Measurements from ENCODE around the gene OCA2.

The OCA2 gene

DNA sequence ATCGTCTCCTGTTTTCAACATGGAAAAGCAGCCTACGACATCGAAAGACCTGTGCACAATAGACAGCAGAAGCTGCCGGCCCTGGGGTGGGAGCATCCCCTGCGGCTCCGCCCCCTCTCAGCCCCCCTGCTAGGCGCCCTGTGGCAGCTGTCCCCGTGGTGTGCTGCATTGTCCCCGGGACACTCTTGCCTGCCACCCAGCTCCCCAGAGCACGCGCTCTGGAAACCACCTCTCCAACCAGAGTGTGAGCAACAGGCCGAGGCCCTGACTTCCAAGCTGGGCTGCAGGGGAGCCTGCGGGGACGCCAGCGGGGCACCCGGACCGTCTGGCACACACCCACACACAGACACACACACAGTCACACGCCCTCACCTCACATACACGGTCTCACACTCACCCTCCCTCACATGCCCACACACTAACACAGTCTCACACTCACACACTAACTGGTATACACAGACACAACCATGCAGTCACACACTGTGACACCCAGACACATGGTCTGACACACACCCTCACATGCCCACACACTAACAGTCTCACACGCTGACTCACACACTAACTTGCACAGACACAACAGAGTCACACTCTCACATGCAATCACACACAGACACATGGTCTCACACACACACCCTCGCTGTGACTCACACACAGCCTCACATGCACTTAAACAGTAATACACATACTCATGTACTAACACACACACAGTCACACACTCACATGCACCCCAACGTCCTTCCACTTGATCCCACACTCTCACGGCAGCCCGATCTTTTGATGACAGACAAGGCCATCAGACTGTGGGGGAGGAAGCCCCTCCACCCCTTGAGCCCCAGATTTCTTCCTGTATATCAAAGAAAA is 94.7 kb downstream of the OCA2 start:
- DNase-seq (ENCODE audit: low read depth in 1 of 2, low spot score in 1 of 2), result no peak

DNA sequence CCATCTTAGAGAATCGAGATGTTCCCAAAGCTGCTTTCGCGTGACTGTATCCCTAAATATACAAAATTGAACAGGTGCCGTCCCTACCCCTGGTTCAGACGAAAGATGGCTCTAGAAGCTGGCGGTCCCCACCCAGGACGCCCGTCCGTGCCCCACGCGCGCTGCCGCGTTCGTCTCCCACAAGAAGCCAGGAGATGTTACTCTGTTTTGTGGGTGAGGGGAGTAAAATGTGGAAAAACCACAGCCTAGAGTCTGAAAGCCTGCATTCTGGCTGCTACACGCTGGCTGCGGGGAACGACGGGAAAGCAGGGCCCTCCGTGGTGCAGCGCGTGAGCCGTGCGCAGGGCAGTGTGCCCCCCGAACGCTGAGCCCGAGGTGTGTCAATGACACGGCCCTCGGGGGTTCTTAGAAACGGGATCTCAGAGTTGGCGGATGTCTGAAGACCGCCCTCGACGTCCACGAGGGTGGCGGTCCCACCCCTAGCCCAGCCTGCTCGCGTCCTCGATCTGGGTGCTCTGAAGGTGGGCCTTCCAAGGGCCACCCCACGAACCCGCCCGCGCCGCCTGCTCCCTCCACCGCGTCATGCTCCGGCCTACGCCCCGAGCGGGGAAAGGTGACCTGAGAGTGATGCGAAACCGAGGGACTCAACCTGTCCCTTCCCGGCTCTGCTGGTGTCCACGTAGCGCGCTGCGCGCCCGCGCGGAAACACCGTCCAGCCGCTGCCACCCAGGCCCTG is 95.6 kb downstream of the OCA2 start:
- DNase-seq (ENCODE audit: low read depth in 1 of 2, low spot score in 1 of 2), result no peak

DNA sequence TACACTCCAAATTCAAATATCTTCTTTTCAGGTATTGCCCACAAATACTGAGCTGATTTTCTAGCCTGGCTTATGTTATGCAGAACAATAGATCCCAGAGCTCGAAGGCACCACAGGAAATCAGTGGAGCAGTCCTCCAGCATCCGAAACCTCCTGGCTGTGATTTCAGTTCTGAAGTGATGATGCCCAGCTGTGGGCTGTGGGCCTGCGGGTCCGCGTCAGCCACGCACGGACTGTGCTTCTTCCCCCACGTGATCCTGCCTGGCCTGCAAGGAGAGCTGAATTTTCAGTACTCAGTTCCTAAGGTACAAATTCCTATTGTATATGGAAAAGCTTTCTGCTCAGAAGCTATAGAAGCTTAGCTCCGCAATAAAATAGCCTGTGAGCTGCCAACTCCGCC is 96.2 kb downstream of the OCA2 start:
- DNase-seq (ENCODE audit: low read depth in 1 of 2, low spot score in 1 of 2), result no peak

DNA sequence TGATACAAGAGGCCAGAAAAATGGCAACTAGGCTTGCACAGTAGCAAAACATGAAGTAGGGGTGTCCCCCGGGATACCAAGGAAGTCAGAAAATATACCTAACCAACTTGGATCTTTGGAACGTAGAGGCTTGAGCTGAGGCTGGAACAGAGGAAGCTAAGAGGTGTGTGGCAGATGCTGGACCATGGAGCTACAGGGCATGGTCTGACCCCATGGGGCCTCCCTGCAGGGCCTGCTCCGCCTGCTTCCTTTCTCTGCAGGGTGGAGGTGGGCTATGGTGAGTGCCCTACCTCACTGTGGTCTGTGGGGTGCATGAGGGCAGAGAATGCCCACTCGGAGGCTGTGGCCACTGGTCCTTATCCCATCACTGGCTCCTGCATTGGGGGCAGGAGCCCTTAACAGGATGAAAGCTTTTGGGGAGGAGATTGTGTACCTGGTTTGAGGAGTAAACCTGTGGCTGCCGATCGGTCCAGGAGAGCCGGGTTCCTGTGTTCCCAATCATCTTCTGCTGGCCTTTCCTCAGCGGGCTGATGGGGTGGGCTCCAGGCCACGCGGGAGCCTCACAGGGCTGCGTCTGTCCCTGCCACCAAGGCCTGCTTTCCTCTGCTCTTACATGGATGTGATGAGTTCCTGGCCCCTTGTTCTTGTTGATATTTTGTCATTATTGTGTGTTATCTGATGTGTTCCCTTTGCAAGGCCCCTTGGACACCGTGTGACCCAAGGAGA is 96.8 kb downstream of the OCA2 start:
- DNase-seq (ENCODE audit: low read depth in 1 of 2, low spot score in 1 of 2), result no peak

DNA sequence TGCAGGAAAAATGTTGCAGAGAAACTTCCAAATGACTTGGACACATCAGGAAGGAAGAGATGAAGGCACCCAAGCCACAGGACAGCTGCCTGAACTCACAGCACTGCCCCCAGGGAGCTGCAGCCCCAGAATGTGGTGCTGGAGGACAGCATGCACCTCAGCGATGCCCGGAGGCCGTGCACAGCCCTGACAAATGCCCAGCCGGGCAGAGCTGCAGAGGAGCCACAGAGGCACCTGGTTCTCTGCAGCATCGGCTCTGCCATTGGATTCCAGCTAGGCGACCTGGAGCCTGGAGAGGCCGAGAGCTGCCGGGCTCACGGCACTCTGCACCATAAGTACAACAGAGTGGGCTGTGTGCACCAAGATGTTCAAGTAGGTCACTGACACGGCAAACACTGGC is 97.5 kb downstream of the OCA2 start:
- no peak for DNase-seq (ENCODE audit: low read depth in 1 of 2, low spot score in 1 of 2)

DNA sequence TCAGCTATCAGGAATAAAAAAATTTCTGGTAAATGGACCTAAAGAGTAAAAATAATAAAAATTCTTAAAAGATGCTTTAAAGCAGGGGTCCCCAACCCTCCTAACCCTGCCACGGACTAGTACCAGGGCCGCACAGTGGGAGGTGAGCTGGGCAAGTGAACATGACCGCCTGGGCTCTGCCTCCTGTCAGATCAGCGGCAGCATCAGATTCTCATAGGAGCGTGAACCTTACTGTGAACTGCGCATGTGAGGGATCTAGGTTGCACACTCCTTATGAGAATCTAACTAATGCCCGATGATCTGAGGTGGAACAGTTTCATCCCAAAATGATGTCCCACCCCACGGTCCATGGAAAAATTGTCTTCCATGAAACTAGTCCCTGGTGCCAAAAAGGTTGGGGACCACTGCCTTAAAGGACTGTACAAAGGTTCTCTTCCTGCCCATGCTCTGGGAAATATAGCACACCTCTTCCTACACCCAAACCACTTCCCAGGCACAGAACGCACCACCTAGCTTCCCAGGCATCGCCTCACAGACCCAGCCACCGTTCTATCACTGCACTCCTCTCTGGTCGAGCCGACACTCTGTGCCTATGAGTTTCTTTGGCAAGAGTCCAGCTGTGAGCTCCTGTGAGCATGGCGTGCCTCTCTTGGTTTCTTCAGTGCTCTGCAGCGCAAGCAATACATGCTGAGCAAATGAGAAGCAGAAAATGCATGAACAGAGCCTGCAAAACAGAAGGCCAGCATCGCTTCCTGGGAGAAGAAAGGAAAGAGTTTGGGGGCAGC is 104.9 kb downstream of the OCA2 start:
- DNase-seq (ENCODE audit: low read depth in 1 of 2, low spot score in 1 of 2), result no peak

DNA sequence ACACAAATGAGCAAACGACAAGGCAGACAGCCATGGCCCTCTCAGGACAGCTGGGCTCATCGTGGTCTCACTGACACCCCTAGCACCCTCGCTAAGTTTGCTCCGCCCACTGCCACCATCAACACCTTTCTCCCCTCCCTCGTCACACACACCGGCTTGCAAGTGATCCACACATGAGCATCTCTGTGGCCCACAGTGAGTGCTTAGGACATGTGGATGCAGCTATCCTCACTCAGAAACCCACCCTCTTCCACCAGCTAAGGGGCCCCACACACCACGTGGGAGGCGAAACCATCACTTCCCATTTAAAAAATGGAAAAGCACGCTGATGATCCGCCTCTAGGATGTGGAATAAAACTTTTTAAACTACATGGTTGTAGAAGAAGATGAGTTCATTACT is 105.6 kb downstream of the OCA2 start:
- DNase-seq (ENCODE audit: low read depth in 1 of 2, low spot score in 1 of 2), result no peak

DNA sequence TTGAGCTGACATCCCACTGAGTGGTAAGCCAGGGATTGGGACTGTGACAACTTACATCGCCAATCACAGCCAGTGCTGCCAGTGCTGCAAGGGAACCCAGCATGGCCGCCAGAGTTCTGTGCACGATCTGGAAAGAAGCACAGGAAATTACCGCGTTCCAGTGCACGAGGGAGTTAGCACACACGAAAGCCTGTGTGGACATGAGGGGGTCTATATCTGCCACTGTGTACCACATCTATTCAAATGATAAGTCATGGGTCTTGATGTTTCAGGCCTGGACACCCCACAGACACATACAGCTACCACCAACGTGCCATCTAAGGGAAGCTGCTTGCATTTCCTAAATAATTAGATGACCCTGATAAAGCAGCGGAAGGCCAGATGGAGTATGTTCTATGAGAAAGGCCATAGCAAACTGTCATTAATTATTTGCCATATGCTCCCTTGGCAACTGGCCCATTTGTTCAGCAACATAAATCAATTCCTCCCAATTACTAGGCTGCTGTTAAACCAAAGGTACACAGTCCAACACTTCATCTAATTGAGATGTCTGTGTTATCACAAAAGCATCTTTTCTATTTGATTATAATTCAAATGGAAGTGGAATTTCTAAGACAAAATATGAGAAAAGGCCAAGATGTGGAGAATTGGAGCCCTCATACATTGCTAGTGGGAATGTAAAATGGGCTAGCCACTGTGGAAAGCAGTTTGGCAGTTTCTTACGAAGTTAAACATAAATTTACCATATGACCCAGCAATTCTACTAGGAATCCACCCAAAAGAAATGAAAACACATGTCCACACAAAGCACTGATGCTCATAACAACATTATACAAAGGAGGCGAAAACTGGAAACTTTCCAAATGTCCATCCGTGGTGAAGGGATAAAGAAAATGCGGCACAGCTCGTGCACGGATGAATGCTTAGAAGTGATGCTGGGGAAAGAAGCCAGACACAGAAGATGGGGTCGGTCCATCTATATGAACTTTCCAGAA is 108.3 kb downstream of the OCA2 start:
- no peak for DNase-seq (ENCODE audit: low read depth in 1 of 2, low spot score in 1 of 2)

DNA sequence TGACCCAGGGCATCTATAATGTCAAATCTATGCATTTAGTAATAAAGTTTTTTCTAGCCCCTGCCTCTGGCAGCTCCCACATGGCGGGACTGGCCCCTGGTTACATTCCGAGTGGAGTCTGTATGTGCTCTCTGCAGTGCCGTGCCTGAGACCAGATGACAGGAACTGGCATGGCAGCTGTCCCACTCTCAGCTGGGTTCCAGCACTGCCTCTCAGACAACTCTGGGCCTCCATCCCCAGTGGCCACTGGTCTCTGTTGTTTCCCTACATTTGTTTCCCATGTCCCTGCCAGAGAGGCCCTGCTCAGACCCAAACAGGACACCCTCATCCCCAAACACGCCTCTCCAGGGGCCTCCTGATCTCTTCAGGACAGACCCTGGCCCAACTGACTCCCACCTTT is 109.3 kb downstream of the OCA2 start:
- no peak for DNase-seq (ENCODE audit: low read depth in 1 of 2, low spot score in 1 of 2)

DNA sequence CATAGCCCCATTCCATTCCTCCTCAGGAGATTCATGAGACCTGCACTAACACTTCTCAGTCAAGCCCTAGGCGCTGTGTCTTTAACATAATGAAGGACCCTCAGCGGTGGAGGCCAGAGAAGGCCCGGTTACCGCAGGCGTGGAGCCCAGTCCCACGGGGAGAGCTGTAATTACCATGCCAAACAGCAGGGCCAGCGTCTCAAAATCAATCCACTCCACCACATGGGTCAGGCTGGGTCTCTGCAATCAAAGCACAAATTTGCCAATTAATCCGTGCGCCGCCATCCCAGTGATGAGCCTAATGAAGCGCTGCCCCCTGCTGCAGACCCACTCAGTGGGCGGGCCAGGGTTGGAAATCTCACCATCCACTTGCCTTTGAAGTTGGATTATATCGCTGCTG is 109.7 kb downstream of the OCA2 start:
- no peak for DNase-seq (ENCODE audit: low read depth in 1 of 2, low spot score in 1 of 2)

DNA sequence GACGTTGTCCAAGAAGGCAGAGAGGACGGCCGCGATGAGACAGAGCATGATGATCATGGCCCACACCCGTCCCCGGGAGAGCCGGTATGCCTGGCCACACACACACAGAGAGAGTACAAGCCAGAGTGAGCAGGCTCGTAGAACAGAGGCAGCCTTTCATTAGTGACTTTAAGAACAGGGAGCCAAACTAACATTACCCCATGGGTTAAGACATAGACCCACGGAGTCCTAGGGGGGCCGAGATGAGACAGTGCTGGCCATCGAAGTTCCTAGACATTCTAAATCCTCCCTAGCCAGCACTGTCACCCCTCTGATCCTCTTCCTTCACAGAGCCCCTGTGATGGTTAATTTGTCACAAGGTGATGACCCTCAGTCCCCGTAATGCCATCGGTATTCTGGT is 114.0 kb downstream of the OCA2 start:
- no peak for DNase-seq (ENCODE audit: low read depth in 1 of 2, low spot score in 1 of 2)

DNA sequence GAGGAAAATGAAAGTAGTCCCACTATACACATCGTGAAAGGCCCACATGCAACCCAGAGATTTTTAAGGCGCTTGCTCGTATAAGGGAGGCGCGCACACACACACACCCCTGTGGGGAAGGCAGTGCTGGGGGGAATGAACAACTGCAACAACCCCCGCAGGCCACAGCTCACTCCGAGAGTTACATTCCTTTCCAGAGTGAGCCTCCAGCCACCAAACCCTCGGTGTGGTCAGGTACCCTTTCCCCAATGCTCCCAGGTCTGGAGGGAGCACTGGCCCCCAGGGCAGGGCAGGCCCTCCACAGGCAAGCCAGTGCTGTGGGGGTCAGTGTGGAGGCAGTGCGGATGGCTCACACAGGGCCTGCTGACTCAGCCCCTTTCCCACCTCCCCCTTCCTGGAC is 115.6 kb downstream of the OCA2 start:
- no peak for DNase-seq (ENCODE audit: low read depth in 1 of 2, low spot score in 1 of 2)

DNA sequence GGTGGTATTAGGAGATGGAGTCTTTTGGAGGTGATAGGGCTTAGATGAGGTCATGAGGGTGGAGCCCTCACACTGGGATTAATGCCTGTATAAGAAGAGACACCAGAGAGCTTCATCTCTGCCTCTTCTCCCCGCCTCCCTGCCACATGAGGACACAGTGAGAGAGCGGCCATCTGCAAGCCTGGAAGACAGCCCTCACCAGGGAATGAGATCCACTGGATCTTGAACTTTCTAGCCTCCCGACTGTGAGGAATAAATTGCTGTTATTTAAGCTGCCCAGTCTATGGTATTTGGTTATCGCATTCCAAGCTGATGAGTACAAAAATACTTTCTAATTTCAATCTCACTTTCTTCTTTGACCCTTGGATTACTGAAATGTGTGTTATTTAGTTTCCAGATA is 121.4 kb downstream of the OCA2 start:
- no peak for DNase-seq (ENCODE audit: low read depth in 1 of 2, low spot score in 1 of 2)

DNA sequence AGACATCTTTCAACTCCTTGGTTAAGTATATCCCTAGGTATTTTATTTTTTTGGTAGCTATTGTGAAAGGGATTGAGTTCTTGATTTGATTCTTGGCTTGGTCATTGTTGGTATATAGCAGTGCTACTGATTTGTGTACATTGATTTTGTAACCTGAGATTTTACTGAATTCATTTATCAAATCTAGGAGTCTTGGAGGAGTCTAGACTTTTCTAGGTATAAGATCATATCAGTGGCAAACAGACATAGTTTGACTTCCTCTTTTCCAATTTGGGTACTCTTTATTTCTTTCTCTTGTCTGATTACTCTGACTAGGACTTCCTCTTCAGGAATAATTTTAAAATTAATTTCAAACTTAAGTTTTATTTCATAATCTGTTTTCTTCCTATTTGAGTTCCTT is 125.2 kb downstream of the OCA2 start:
- DNase-seq (ENCODE audit: low read depth in 1 of 2, low spot score in 1 of 2), result no peak

DNA sequence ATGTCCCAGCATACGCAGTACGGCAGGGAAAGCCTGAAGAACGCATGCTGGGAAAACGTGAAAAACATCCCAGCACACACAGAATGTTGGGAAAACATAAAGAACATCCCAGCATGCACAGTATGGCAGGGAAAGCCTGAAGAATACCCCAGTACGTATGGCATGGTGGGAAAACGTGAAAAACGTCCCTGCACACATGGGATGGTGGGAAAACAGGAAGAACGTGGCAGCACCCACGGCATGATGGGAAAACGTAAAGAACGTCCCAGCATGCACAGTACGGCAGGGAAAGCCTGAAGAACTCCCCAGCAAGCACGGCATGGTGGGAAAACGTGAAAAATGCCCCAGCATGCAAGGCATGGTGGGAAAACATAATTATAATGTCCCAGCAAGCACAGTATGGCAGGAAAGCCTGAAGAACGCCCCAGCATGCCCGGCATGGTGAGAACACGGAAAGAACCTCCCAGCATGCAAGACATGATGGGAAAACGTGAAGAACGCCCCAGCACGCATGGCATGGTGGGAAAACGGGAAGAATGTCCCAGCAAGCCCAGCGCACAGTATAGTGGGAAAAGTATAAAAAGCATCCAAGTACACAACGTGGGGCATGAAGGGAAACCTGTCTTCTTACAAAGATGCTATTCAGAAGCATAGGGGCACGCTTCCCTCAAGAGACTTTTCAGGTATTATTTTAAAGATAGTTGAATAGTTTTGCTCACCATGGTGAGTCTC is 128.3 kb downstream of the OCA2 start:
- DNase-seq (ENCODE audit: low read depth in 1 of 2, low spot score in 1 of 2), result no peak

DNA sequence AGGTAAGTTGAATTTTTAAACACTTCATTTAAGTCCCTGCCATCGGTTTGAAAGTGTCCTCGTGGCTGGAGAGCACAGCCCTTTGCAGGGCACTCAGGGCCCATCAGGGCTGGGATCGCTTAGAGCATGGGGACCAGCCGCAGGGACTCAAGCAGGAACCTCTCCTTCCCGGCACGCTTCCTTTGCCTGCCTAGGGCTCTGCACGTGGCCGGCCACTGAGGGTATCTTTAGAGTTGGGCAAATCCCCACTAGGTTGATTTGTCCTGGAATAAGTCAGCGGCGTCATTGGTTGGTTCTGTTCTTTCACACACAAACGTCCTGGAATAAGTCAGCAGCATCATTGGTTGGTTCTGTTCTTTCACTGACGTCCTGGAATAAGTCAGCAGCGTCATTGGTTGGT is 131.6 kb downstream of the OCA2 start:
- no peak for DNase-seq (ENCODE audit: low read depth in 1 of 2, low spot score in 1 of 2)

DNA sequence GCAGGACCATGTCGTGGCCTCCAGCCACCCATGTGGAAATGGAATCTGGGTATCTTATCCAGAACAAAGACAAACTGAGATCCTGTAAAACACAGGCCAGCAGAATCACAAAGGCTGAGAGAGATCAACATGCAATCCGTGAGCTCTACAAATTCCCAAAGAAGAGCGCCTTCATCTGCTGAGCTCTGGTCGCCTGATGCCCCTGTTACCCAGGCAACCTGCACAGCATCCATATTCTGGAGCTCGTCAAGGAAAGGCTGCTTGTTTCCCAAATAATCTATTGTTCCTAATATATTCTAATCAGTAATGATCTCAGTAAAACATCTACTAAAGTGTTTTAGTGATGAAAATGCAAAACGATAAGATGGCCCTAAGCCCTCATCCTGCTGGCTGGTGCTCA is 133.6 kb downstream of the OCA2 start:
- no peak for DNase-seq (ENCODE audit: low read depth in 1 of 2, low spot score in 1 of 2)

DNA sequence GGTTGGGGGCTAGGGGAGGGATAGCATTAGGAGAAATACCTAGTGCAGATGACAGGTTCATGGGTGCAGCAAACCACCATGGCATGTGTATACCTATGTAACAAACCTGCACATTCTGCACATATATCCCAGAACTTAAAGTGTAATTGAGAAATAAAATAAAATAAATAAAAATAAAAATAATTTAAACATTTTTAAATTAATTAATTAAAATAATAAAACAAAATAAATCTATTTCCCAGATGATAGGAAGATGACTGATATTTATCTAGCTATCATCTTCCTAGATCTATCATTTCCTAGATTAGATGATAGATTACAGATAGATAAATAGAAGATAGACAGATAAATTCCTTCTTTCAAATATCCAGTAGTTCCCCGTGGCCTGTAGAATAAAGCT is 137.3 kb downstream of the OCA2 start:
- no peak for DNase-seq (ENCODE audit: low read depth in 1 of 2, low spot score in 1 of 2)

DNA sequence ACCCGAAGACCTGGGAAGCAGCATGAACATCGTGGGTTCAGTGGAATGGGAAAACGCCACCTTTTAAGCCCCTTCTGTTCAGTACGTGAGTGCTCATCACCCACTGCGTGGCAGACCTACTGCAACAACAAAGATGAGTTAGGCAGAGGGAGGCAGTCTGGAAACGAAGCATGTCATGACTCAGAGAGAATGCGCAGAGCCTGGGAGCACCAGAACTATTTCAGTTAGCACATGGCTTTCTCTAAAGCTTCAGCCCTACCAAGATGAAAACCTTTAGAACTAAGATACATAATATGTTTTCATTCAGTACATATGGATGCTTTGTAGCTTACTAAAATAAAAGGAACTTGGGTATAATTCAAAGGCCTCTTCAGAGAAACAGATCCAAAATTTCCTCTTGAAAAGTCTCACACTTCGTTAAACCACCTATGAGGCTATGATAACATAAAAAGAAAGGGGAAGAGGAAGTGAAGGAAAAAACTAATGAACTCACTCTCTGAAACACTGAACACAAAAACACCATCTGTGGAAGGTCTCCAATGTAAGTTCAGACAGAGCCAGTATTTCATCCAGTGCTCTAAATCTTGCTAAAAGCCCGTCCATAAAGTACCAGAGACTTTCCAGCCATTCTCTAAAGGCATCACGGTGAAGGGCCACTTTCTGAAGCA is 140.1 kb downstream of the OCA2 start:
- DNase-seq (ENCODE audit: low read depth in 1 of 2, low spot score in 1 of 2), result no peak

All from activated T-helper 1 cell treated with anti-CD3 and anti-CD28 coated beads, Interleukin-2, amount 50 U/mL, for 16 hours (primary cell).